SK-N-SH (cell line): Measurements from ENCODE around the gene YPEL3. TPM values are rescaled to one million over a fixed set of nuclear protein-coding genes. Genes with fewer than 3 reads are reported as not detected.

Experiments used
- CTCF ChIA-PET: fragments of 300-600, 350-600 bp; formaldehyde crosslinking; extraction: SDS; loops from one replicate; lab custom pipeline; 2021; lab: Yijun Ruan, JAX
- POLR2A ChIA-PET: fragments of 350-600 bp; sonication (Branson Sonifier 250); formaldehyde crosslinking; extraction: SDS; loops from one replicate; lab custom pipeline; 2020; ENCODE audit warnings: antibody characterized with exemption, inconsistent platforms; lab: Yijun Ruan, JAX
- DNase-seq: peaks from one replicate; pipeline ENCODE4 v3.0.0; 2012
- H2AFZ ChIP-seq: fragments of 200-600 bp; sonication (generic); 2 replicates; pipeline ENCODE4 v1.8.1; 2016; ENCODE audit warnings: antibody characterized with exemption, mild to moderate bottlenecking, low read depth
- H3F3A ChIP-seq: fragments of 200-600 bp; sonication (generic); replicated peaks from 2 replicates; pipeline ENCODE3; 2016; ENCODE audit warnings: antibody characterized with exemption, mild to moderate bottlenecking; ENCODE audit not compliant: insufficient read depth
- H3K27ac ChIP-seq, 2 experiments: fragments of 200-500 bp in 1 of 2; fragments of 200-600 bp in 1 of 2; sonication (Bioruptor generic) in 1 of 2; sonication (generic), shearing (Covaris generic) in 1 of 2; 2 replicates each; pipeline versions ENCODE4 v1.5.1 to v1.6.1; 2014 to 2016; ENCODE audit warnings: low read depth in 2 of 2, inconsistent platforms in 1 of 2, low read length in 1 of 2, mild to moderate bottlenecking in 1 of 2, mixed read lengths in 1 of 2
- H3K27me3 ChIP-seq: fragments of 200-600 bp; sonication (generic), shearing (Covaris generic); 2 replicates; pipeline ENCODE4 v1.6.1; 2016; ENCODE audit warnings: mixed run types; ENCODE audit not compliant: insufficient read depth
- H3K36me3 ChIP-seq, 2 experiments: fragments of 200-500 bp in 1 of 2; fragments of 200-600 bp in 1 of 2; sonication (Bioruptor generic) in 1 of 2; sonication (generic) in 1 of 2; replicated peaks in 1 of 2; 2 replicates each; pipeline versions ENCODE3 to v1.5.1; 2014 to 2016; ENCODE audit warnings: low read length in 1 of 2, mild to moderate bottlenecking in 1 of 2; ENCODE audit not compliant: insufficient read depth in 2 of 2, control insufficient read depth in 1 of 2
- H3K4me1 ChIP-seq, 2 experiments: fragments of 200-500 bp in 1 of 2; fragments of 200-600 bp in 1 of 2; sonication (Bioruptor generic) in 1 of 2; sonication (generic), shearing (Covaris generic) in 1 of 2; 2 replicates each; pipeline versions ENCODE4 v1.5.1 to v1.6.1; 2014 to 2016; ENCODE audit warnings: low read depth in 1 of 2, low read length in 1 of 2, mixed run types in 1 of 2; ENCODE audit not compliant: insufficient read depth in 2 of 2, control insufficient read depth in 1 of 2
- H3K4me2 ChIP-seq: fragments of 200-600 bp; sonication (generic), shearing (Covaris generic); 2 replicates; pipeline ENCODE4 v1.6.1; 2017; ENCODE audit warnings: mixed run types
- H3K4me3 ChIP-seq, 2 experiments: fragments of 200-500 bp in 1 of 2; fragments of 200-600 bp in 1 of 2; sonication (Bioruptor generic) in 1 of 2; sonication (generic), shearing (Covaris generic) in 1 of 2; 2 replicates each; pipeline versions ENCODE4 v1.5.1 to v1.8.1; 2014 to 2016; ENCODE audit warnings: low read depth in 2 of 2, inconsistent platforms in 1 of 2, low read length in 1 of 2, mild to moderate bottlenecking in 1 of 2, mixed read lengths in 1 of 2, moderate library complexity in 1 of 2
- H3K79me2 ChIP-seq: fragments of 200-600 bp; sonication (generic); 2 replicates; pipeline ENCODE4 v1.8.1; 2017; ENCODE audit warnings: mild to moderate bottlenecking; ENCODE audit not compliant: insufficient read depth
- H3K9ac ChIP-seq: fragments of 200-600 bp; sonication (generic); 2 replicates; pipeline ENCODE4 v1.6.1; 2017; ENCODE audit warnings: mixed run types
- H3K9me2 ChIP-seq: fragments of 200-600 bp; sonication (generic); 2 replicates; pipeline ENCODE4 v1.6.1; 2017; ENCODE audit warnings: mixed run types
- H3K9me3 ChIP-seq: fragments of 200-600 bp; sonication (generic); 2 replicates; pipeline ENCODE4 v1.6.1; 2017; ENCODE audit warnings: mixed run types, mild to moderate bottlenecking, moderate library complexity
- H4K20me1 ChIP-seq: fragments of 200-600 bp; sonication (generic); 2 replicates; pipeline ENCODE4 v1.6.1; 2017; ENCODE audit warnings: mild to moderate bottlenecking, mixed run types; ENCODE audit not compliant: insufficient read depth
- CHD2 ChIP-seq: fragments of 150-350 bp; IDR thresholded peaks from 2 replicates; pipeline ENCODE4 v1.6.1; 2018; ENCODE audit warnings: low read length; ENCODE audit not compliant: partially characterized antibody
- CTCF ChIP-seq: fragments of 200-600 bp; sonication (generic); IDR thresholded peaks from 2 replicates; pipeline ENCODE4 v1.6.1; 2017; ENCODE audit warnings: antibody characterized with exemption, mild to moderate bottlenecking, moderate library complexity
- ELF1 ChIP-seq: IDR thresholded peaks from 2 replicates; pipeline ENCODE4 v1.4.0; 2012
- EP300 ChIP-seq, 2 experiments: IDR thresholded peaks; 2 replicates each; pipeline versions ENCODE4 v1.4.0 to v1.6.1; 2012; ENCODE audit warnings: borderline replicate concordance in 1 of 2, low read depth in 1 of 2, low read length in 1 of 2
- EZH2phosphoT487 ChIP-seq: fragments of 200-600 bp; sonication (generic); IDR thresholded peaks from 2 replicates; pipeline ENCODE4 v1.6.1; 2017; ENCODE audit warnings: low read depth, mixed run types, mild to moderate bottlenecking, antibody characterized with exemption, moderate library complexity, borderline replicate concordance
- FOXM1 ChIP-seq: IDR thresholded peaks from 2 replicates; pipeline ENCODE4 v1.4.0; 2012; ENCODE audit warnings: low read depth, mild to moderate bottlenecking
- GABPA ChIP-seq: IDR thresholded peaks from 2 replicates; pipeline ENCODE4 v1.4.0; 2012; ENCODE audit warnings: low read depth, mild to moderate bottlenecking
- GATA2 ChIP-seq: sonication (generic); formaldehyde crosslinking; IDR thresholded peaks from 2 replicates; pipeline ENCODE4 v1.5.0; 2020; ENCODE audit warnings: mild to moderate bottlenecking, missing genetic modification reagents
- MAX ChIP-seq: IDR thresholded peaks from 2 replicates; pipeline ENCODE4 v1.4.0; 2012; ENCODE audit warnings: low read depth
- MXI1 ChIP-seq: IDR thresholded peaks from 2 replicates; pipeline ENCODE4 v1.6.1; 2012; ENCODE audit warnings: mild to moderate bottlenecking, low read depth, low read length, improper control_type of control experiment
- NFIC ChIP-seq: IDR thresholded peaks from 2 replicates; pipeline ENCODE4 v1.4.0; 2012; ENCODE audit warnings: borderline replicate concordance
- NRF1 ChIP-seq: IDR thresholded peaks from 2 replicates; pipeline ENCODE4 v1.6.1; 2012; ENCODE audit warnings: low read depth, mild to moderate bottlenecking, low read length
- RAD21 ChIP-seq: IDR thresholded peaks from 2 replicates; pipeline ENCODE4 v1.6.1; 2012; ENCODE audit warnings: mild to moderate bottlenecking, low read length
- RCOR1 ChIP-seq: fragments of 150-350 bp; IDR thresholded peaks from 2 replicates; pipeline ENCODE4 v1.6.1; 2017; ENCODE audit warnings: antibody characterized with exemption, low read length
- RXRA ChIP-seq: IDR thresholded peaks from 2 replicates; pipeline ENCODE4 v1.4.0; 2012; ENCODE audit warnings: low read depth, mild to moderate bottlenecking, borderline replicate concordance
- SIN3A ChIP-seq: IDR thresholded peaks from 2 replicates; pipeline ENCODE4 v1.6.1; 2012; ENCODE audit warnings: low read depth, mild to moderate bottlenecking, low read length, moderate library complexity, borderline replicate concordance
- SMC3 ChIP-seq: IDR thresholded peaks from 2 replicates; pipeline ENCODE4 v1.6.1; 2012; ENCODE audit warnings: low read depth, low read length, improper control_type of control experiment
- TAF1 ChIP-seq: IDR thresholded peaks from 2 replicates; pipeline ENCODE4 v1.6.1; 2012; ENCODE audit warnings: low read depth, mild to moderate bottlenecking, low read length, moderate library complexity, borderline replicate concordance
- TEAD4 ChIP-seq: IDR thresholded peaks from 2 replicates; pipeline ENCODE4 v1.4.0; 2012; ENCODE audit warnings: mild to moderate bottlenecking, borderline replicate concordance; ENCODE audit not compliant: insufficient read depth
- YY1 ChIP-seq: IDR thresholded peaks from 2 replicates; pipeline ENCODE4 v1.4.0; 2012; ENCODE audit warnings: low read depth, mild to moderate bottlenecking
- WGBS: methylation state at CpG from one replicate; pipeline ENCODE4 v1.1.6; 2017; ENCODE audit warnings: low lambda C conversion rate; 5-methylcytosine and 5-hydroxymethylcytosine counted together
- polyA plus RNA-seq, 3 experiments: library from polyadenylated mRNA; depleted of rRNA; stranded (reverse); fragments of >200 nt; gene quantifications; 2 replicates each; pipeline ENCODE4 v1.2.3, GENCODE V29; 2012

The YPEL3 gene
- polyA plus RNA-seq, 1 of the 3 experiments (the other 2 are of a cell fraction), result 36.6 TPM

- H4K20me1 ChIP-seq, result no peaks in the 10 kb centered on the region
- H3K4me2 ChIP-seq, result peak within 1 kb of the TSS; percentile 92
- peak within 1 kb of the TSS; percentile 58 to 61 for H3K4me3 ChIP-seq
- H2AFZ ChIP-seq, result peak within 1 kb of the TSS; percentile 94; the same call in 1 of the 2 replicates
- peaks cover 4% of the 10 kb centered on the region; the same call in 1 of the 2 replicates for H3K79me2 ChIP-seq
- peak within 1 kb of the TSS; percentile 50 to 89; a peak in 3 of 4 replicates for H3K27ac ChIP-seq
- H3K9me3 ChIP-seq, result no peaks in the 10 kb centered on the region
- H3K9me2 ChIP-seq, result no peaks in the 10 kb centered on the region
- CTCF ChIA-PET, result interaction anchor here (0.6 to 5.5 kb wide), 39 partner anchors 9 to 354 kb away, joined by 3 to 68 read pairs (median 6); partner anchors contain the start of genes ALDOA, CDIPT, CORO1A and GDPD3
- POLR2A ChIA-PET, result interaction anchor here (0.9 to 6.9 kb wide), 7 partner anchors 10 to 39 kb away, joined by 3 to 57 read pairs (median 4); partner anchors contain the start of genes ALDOA and PPP4C
- H3K27me3 ChIP-seq, result no peaks in the 10 kb centered on the region
- H3K4me1 ChIP-seq, result peaks cover 5 to 34% of the 10 kb centered on the region in 2 experiments; a peak in 2 of 4 replicates
- H3K9ac ChIP-seq, result peak within 1 kb of the TSS; percentile 49; the same call in 1 of the 2 replicates
- H3F3A ChIP-seq, result peaks cover 30% of the 10 kb centered on the region
- TF ChIP-seq SIN3A (peak; percentile 39; the same call in 1 of the 2 replicates), MXI1 (peak; percentile 46; the same call in 1 of the 2 replicates), YY1 (no peak), TAF1 (no peak; the same call in 1 of the 2 replicates), RCOR1 (no peak; the same call in 1 of the 2 replicates), MAX (peak; percentile 64; the same call in 1 of the 2 replicates), SMC3 (peak; percentile 47), EZH2phosphoT487 (no peak), GATA2 (CRISPR knock-in tag) (no peak), FOXM1 (no peak), CHD2 (peak; percentile 59), TEAD4 (no peak), CTCF (peak; percentile 58), NFIC (no peak), EP300 (IDR thresholded peaks at IDR 0.05; ENCODE audit: borderline replicate concordance in 1 of 2, low read depth in 1 of 2, low read length in 1 of 2) (no peak; a peak in 1 of 4 replicates), ELF1 (peak; percentile 59), RAD21 (peak; percentile 78), GABPA (peak; percentile 48; the same call in 1 of the 2 replicates), RXRA (peak; percentile 48; the same call in 1 of the 2 replicates), NRF1 (0 out of 2 replicates have a peak, but pooled peaks have one; percentile 18)
- WGBS, result 2% methylated on average over 23 of the region's 76 CpGs
- no peaks in the 10 kb centered on the region for H3K36me3 ChIP-seq
- peak; percentile 95 for DNase-seq
Measured at GRCh38 chr16:30091474-30092372, 4.3 kb downstream of the YPEL3 start, which contains the start of gene TBX6. TBX6 (minus strand) TSS chr16:30091924; CDS start chr16:30091193, 731 bp downstream.
